ENCODE results near the gene HOTAIR.
A peak's percentile ranks its signal among the peaks of the same experiment; 100 is the strongest.

HOTAIR gene

DNA sequence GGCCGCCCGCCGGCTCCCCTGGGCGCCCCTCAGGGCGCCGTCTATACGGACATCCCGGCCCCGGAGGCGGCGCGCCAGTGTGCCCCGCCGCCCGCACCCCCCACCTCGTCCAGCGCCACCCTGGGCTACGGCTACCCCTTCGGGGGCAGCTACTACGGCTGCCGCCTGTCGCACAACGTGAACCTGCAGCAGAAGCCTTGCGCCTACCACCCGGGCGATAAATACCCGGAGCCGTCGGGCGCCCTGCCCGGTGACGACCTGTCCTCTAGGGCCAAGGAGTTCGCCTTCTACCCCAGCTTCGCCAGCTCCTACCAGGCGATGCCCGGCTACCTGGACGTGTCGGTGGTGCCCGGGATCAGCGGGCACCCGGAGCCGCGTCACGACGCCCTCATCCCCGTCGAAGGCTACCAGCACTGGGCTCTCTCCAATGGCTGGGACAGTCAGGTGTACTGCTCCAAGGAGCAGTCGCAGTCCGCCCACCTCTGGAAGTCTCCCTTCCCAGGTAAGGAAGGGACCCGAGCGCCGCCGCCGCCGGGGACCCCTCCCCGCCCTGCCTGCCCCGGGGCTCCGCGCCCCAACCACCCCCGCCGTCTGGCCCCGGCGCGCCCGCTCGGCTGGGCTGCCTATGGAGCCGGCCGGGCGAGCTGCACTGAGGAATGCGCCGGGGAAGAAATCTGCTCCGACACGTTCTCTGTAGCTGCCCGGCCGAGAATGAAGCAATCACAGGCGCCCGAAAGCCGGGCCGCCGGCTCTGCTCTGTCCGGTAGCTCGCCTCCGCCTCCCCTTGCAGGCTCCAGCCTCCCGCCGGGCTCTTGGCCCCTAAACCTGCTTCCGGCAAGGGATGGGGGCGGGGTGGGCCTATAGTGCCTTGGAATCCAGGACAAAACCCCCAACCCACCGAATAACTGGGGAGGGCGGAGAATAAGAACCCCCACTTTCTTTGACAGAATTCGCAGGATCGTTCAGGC lies 35.3 kb downstream of the HOTAIR start:
- DNase-seq: no peak

DNA sequence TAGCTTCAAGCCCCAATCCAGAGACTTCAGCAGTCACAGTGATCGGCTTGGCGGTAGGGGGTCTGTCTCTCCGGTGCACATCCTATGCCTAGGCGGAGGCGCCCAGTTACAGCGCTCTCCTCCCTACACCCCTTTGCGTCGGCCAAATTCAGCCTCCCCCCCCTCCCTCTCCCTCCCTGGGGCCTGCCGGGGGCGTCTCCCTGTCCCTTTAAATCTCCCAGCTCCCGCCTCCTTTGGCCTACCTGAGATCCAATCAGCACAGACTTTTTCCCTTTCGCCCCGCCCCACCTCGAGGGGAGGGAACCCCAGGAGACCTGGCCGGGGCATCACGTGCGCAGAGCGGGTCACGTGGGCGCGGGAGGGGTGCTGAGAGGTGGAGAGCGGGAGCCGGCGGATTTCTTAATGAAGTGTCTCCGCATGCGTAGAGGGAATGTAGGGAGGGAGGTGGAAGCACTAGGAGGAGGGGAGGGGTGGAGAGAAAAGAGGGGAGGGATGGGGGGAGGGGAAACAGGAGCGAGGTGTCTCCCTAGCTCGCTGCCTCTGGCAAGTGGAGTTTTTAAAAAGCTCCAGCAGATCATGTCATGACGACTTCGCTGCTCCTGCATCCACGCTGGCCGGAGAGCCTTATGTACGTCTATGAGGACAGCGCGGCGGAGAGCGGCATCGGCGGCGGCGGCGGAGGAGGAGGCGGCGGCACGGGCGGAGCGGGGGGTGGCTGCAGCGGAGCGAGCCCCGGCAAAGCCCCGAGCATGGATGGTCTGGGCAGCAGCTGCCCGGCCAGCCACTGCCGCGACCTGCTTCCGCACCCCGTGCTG lies 36.2 kb downstream of the HOTAIR start, which contains the start of gene HOXC13:
Gene HOXC13 (plus strand): TSS at position 506 of the 815 bp plus-strand sequence. CDS start 76 bp downstream, at position 582.
- peak; percentile 12 for DNase-seq

DNA sequence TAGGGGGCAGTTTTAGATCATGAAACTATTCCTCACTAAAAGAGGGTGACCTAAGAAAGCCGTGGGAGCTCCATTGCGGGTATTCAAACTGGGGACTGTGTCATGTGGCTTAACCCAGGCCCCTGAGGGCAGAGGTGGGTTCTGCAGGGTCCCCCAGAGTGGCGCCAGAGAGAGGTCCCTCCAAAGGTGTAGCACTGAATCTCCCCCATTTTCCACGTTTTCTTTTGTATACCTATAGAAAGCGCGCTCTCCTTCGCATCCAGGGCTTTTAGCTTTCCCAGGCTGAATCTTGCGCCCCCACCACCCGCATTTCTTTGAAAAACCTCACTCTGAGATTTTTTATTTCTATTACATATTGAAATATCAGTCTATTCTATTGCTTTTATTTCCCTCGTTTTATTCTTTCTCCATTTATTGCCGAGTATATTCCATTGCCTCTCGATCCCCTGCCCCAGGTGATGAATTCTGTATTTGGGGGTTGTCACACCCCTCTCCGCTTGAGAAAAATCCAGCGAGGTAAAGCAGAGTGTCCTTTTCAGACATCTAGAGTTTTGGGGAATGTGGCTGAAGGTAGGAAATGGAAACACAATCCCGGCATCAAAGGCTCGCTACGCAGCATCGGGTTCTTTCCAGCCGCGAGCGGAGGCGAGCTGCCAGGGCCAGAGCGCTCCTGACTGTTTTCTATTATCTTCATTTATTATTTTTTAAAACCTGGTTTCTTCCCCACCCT lies 37.0 kb downstream of the HOTAIR start:
- no peak for DNase-seq

DNA sequence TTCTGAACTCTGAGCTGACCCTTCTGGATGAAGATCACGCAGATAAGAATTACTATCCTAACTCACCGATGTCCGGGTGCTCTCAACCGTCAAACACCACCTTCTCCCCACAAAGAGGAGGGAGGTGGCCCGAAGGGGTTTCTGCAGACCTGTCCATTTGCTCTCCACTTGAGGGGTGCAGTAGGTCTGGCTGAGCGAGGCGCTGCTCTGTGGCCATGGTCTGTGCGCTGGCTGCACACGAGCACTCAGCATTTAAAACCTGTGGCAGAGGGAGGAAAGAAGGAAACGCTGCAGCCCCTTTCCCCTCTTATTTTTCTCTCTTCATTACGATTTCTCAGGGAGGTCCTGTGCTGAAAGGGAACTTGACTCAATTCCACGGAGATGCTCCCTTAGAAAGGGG lies 37.7 kb downstream of the HOTAIR start:
- DNase-seq: no peak

DNA sequence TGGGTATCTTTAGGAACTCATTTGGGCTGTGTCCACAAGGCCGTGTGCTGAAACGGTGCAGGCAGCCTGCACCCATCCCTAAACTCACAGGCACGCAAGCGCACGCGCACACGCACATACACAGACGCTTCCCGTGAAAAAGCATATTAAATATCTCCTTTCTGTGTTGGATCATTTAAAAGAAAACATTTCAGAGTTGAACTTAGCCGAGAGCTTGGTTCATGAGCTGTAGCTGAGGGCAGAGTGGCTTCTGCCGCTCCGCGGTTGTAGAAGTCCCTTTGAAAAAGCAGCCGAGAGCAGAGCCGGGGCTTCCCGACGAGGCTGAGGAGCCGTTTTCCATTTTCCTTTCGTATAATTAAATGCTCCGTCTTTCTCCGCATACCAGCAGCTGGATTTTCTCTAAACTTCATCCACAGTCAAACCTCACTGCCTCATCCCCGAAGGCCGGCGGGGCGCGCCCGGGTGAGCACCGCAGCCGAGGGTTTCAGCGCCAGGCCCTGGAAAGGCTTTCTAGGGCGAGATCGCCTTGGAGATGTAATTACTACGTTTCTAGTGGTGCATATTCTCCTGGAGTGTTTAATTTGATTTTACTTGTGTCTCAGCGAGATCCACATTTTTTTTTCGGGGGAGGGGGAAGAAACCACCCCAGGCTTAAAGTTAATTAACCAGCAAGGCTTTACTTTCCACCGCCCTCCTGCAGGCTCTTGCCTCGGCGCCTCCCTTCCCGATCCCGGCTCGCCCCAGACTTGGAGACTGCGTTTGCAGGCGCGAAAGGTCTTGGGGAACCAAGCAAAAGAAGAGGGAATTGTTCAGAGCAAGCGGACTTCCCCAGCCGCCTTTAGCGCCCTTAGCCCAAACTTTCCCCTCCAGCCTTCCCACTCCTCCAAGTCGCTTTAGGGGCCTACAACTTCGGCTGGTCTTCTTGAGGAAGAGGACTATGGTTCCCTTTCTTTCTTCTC lies 39.1 kb downstream of the HOTAIR start:
- DNase-seq: no peak

DNA sequence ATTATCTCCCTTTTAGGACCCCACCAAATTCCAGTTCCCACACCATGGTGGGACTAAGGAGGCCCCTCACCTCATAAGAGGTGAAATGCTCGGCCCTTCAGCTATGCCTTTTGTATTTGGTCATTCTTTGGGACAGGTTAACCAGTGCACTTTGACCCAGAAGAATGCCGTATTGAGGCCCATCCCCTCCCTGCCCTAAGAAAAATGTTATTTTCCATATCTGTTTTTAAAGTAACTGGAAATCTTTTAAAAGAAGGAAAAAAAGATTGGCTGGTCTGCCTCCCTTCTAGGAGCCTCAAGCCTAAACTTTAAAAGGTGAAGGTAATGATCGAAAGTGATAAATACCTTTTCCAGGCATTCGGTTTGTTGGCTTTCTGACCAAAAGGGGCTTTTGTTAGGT lies 41.8 kb downstream of the HOTAIR start:
- no peak for DNase-seq

DNA sequence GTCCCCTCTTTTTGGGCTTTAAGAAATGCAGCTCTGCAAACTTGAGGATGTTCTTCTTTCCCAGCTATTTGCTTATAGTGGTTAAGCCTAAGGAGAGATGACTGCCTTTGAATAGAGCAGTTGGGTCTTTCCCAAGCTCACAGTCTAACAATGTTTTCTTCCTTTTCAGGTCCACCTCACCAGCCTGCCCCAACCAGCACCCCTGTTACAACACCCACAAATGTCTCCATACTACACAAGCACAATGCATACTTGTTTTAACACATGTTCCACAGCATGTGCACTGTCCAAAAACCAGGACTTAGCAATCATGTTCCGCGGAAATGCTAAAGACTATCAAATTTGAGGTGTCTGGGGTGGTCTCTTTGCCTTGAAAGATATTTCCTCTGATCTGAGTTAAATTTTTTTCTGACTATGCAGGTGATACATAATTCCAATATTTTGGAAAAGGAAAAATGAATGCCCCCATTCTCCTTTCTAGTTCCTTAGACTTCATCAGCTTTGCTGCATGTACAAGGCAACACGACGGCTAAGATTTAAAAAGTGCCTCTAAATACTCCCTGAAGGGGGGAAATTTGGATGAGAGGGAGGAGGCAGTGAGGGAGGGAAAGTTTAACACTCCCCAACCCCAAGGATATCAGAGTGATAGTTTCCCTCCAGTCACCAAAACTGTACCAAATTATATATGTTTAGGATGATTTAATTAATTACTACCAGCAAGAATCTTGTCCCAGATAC lies 42.7 kb downstream of the HOTAIR start:
- no peak for DNase-seq

DNA sequence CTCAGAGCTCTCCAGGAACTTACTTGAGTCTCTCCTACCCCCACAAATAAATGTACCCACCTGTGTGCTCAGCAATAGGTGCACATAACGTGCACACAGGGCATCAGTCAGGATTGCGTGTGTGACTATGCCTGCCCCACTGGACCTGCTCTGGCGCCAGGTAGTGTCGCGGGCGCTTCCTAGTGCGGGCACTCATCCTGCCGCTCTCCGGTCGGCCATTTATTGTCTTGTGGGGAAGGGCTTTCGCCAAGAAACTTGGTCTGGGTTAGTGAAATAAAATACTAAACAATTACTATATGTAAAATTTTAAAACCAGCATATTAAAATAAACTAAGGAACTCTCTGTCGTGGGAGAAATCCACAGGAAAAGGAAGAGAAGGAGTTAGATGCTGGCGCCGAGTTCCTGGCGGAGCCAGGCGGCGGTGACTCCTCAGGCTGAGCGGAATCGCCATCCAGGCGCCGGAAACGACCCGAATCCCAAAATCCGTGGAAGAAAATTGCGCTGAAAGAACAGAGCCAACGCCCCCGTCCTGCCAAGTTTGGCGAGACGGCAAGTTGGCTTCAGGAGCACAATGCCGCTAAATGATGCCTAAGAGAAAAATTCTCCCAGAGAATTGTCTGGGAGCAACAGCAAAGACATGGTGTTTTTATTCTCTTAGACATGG lies 44.0 kb downstream of the HOTAIR start:
- no peak for DNase-seq

DNA sequence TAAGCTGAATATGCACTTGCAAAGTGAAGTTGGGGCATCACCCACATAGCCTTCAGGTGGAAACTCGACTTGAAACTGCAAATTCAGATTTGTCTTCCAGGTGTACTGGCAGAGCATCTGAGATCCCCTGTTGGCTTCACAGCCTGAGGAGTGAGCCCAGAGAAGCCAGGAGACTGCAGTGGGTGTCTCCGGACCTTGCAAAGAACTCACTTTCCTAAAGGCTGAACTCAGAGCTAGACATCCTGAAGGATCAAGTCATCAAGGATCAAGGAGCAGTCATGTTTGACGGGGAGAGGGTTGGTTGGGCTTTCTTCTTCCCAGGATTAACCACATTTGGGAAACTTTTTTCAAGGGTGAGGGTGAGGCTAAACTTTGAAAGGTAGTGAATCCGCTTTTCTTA lies 45.2 kb downstream of the HOTAIR start:
- no peak for DNase-seq

DNA sequence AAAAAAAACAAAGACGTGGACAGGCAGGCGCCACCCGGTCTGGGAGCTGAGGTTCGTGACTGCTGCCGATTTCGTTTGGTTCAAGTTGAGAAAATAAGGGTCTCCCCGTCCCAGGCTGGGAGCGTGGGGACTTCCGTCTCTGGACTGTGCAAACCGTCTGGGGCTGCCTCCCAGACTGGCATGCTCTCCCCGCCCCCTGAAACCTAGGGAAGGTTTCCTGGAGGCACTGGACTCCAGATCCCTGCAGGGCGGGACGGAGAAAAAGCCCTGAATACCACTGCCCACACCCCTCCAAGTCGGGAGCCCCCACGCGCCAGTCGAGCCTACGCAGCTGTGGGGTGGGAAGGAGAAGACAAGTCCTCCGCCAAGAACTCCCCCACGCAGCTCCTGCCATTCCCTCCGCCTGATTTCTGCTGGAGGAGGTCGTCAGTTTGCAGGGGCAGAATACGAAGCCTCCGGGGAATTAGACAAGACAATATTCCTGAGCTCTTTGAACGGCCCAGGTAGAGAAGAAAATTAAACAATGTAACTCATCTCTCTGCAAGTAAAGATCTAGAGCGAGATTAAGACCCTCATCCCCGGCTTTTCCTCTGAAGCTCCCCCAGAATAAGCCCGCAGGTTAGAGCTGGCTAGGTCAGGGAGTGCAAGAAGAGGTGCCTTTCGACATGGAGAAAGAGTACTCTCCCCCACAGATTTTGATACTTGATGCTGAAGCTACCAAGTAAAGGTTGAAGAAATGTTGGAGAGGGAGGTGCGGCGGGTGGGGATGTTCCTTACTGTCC lies 46.5 kb downstream of the HOTAIR start:
- no peak for DNase-seq

DNA sequence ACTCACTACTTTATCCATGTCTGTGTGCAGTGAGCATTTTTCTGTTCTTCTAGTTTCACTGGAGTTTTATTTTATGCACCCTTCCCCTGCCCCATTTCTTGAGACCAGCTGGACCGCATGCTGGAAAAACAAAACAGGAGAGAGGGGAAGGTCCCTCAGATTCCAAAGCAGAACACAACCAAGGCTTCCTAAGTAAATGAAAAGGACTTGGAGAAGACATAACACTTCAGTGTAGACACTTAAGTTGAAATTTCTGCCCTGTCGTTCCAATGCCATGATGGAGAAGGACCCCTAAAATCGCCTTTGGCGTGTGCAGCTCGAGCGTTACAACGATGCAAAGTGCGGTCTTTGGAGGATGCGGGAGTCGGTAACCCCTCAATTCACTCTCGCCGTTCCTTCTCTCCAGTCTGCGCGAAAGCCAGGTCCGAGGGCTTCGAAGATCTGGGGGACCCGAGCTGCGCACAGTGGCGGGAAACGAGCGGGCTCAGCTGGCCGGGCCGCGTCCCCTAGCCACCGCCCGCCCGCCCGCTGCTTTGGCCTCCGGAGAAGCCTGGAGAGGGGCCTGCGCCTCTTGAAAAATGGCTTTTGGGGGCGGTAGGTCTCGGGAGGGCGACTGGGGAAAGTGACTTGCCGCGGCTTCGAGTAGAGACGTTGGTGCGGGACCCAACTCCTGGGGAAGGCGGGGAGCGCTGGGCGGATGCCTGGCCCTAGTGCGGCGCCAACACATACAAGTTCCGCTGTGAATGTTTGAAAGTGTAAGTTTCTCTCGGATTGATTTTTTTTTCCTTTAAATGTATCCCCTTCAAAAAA lies 47.3 kb downstream of the HOTAIR start:
- no peak for DNase-seq

DNA sequence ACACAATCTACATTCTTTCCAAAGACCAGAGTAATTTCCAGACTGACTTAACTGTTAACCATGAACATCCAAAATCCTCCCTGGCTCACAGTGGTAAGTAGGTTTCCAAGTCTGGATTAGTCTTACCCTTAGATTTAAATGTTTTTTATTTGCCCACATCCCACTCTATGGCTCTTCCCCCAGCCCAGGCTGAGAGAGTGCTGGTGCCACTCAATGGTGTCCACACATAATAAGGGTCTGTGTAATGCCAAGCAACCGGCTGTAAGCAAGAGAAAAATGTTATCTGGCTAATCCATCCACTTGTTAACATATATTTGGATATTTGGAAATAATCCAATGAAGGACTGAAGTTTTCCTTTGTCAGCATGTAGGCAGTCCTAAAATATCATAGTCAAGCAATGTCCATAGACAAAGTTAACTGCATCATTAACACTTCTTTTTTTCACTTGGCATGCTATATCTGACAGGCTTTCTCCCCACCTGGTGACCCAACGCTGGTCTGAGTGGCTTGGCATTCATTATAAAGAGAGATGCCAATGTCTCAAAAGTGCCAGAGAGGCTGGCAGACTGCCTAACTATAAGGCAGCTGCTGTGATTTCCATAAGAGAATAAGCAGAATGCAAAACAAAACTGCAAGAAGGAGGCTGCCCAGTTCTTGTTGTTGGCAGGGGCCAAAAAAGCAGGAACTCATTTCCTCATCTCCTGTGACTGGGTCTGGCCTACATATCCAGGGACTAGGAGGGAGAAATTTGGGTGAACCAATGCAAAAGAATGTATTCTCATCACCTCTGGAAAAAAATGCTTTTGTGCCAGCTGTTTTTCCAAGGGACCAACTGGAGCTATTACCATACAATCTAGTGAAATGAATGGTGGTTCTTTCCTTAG lies 50.0 kb downstream of the HOTAIR start:
- DNase-seq: no peak

DNA sequence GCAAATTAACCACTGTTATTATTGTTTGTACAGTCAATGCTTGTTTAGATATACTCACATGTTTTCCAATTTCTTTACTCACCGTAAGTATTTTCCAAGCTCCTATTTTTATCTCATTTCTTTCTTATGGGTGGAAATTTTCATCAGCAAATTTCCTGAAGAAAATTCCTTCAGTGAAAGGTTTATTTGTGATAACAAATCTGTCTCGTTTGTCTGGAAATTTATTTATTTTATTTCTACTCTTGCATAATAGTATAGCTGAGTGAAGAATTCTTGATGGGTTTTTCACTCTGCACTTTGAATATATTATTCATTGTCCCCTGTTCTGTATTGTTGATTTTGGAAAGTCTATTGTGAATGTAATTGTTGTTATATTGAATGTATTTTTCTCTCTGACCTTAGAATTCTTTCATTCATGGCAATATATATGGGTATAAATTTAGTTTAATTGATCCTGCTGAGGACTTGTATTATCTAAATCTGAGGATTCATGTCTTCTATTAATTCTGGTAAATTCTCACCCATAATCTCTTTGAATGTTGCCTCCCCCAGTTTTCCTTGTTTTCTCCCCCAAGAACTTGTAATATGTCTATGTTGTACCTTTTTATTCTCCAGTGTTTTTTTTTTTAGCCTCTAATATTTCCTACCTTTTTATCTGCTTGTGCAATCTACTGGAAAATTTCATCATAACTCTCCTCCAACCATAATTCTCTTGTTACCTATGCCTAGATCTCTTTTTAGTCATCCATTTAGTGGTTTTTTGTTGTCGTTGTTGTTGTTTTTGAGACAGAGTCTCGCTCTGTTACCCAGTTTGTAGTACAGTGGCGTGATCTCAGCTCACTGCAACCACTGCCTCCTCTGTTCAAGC lies 57.7 kb downstream of the HOTAIR start:
- no peak for DNase-seq
